Heart left ventricle (tissue), 16 donors: ENCODE results near the gene SV2B. TPM values are rescaled to one million over a fixed set of nuclear protein-coding genes. Genes with fewer than 3 reads are reported as not detected.

ENCODE experiments used
- ATAC-seq, 4 donors: fragments of 200-7000 bp; cut with Tn5 transposase; one replicate each; pipeline ENCODE4 v1.9.1; 2020 to 2022; ENCODE audit warnings: moderate library complexity in 4 of 4, mild to moderate bottlenecking in 3 of 4, moderate number of reproducible peaks in 1 of 4
- DNase-seq, 5 donors: peaks; one replicate each; pipeline ENCODE4 v3.0.0-alpha.2; 2020
- H3K27ac ChIP-seq, 12 donors: fragments of 200-600 bp; sonication (generic) in 4 of 12; one replicate each; pipeline versions ENCODE4 v1.5.0 to v1.8.0; 2016 to 2022; ENCODE audit warnings: mild to moderate bottlenecking in 2 of 12
- H3K27me3 ChIP-seq, 9 donors: fragments of 200-600 bp; sonication (generic) in 2 of 9; one replicate each; pipeline versions ENCODE4 v1.5.1 to v1.8.0; 2016 to 2022; ENCODE audit warnings: mild to moderate bottlenecking in 3 of 9
- H3K36me3 ChIP-seq, 9 donors: fragments of 200-600 bp; sonication (generic) in 2 of 9; one replicate each; pipeline versions ENCODE4 v1.5.0 to v1.8.0; 2018 to 2022; ENCODE audit warnings: mild to moderate bottlenecking in 2 of 9
- H3K4me1 ChIP-seq, 12 donors: fragments of 200-600 bp; sonication (generic) in 4 of 12; one replicate each; pipeline versions ENCODE4 v1.5.0 to v1.8.0; 2016 to 2022; ENCODE audit warnings: mild to moderate bottlenecking in 3 of 12
- H3K4me3 ChIP-seq, 12 donors: fragments of 200-600 bp; sonication (generic) in 4 of 12; one replicate each; pipeline versions ENCODE4 v1.5.0 to v1.8.0; 2017 to 2022; ENCODE audit warnings: mild to moderate bottlenecking in 9 of 12, moderate library complexity in 4 of 12
- H3K9me3 ChIP-seq, 12 donors: fragments of 200-600 bp; sonication (generic) in 4 of 12; one replicate each; pipeline versions ENCODE4 v1.5.0 to v1.8.0; 2016 to 2022; ENCODE audit warnings: mild to moderate bottlenecking in 1 of 12
- POLR2A ChIP-seq, 2 donors: fragments of 450-650 bp; IDR thresholded peaks; one replicate each; pipeline ENCODE4 v1.6.1; 2017; ENCODE audit warnings: antibody characterized with exemption in 2 of 2, mild to moderate bottlenecking in 2 of 2, moderate library complexity in 2 of 2
- WGBS, 4 donors: extraction: QIAGEN DNeasy Blood & Tissue Kit in 2 of 4; methylation state at CpG; one replicate each; pipeline versions ENCODE4 v1.1.5 to v1.1.7; 2013 to 2018; 5-methylcytosine and 5-hydroxymethylcytosine counted together
- intact Hi-C, 10 donors: fragments of 100-400 bp; cut with DNase I; formaldehyde crosslinking; loops; one replicate each; pipeline versions ENCODE4 v1.11.1 to v1.14.2; 2022
- polyA plus RNA-seq, 2 donors: library from polyadenylated mRNA; stranded (reverse); fragments of 200-250 nt; gene quantifications; one replicate each; pipeline ENCODE4 v1.2.3, GENCODE V29; 2013
- total RNA-seq, 9 donors: library from RNA; depleted of rRNA in 2 of 9; stranded (reverse); fragments of >200 nt in 2 of 9; fragmentation: NEBNext Ultra II Directional in 3 of 9; extraction: Animal tissue kit (Norgen Biotek cat#: 25700) in 3 of 9; gene quantifications; one replicate each; pipeline versions ENCODE4 v1.1.0 to v1.2.4, GENCODE V29; 2016 to 2023
- TF ChIP-seq, protein P1 (sequence below), 12 donors: fragments of 200-600 bp; sonication (generic) in 4 of 12; IDR thresholded peaks; one replicate each; pipeline versions ENCODE4 v1.5.0 to v1.8.0; 2018 to 2022; ENCODE audit warnings: antibody characterized with exemption in 12 of 12, mild to moderate bottlenecking in 5 of 12
- donor health status: ischemic (EF 13 %, LVEDD 7.1; RV severe dilation, severe dysfunction).
- donor health status: healthy with polysubstance abuse.
- donor health status: DM: no; HTN: yes; CAD: no.
- donor health status: DM: no; HTN: no; CAD: no.
- donor health status: ischemic (EF 25% LVEDD 6.9; RV normal size, moderate dysfunction).
- donor health status: ischemic (EF 25% LVEDD 5.7; RV mildly dilated, moderate dysfunction).
- donor health status: healthy.
- donor health status: DM: yes; HTN: yes; CAD: no.
- donor health status: ischemic (EF 35%, LVEDD 5.7; RV mildly dilated, moderate dysfunction).
- donor health status: nonischemic (EF 11% LVEDD 7.7; RV severe dilation, severe dysfunction).
- donor health status: DM: yes; HTN: yes; CAD: no.
- donor health status: PGD.
- donor health status: ischemic (EF 29% LVEDD 5.4; RV normal size, mild dysfunction).
- donor health status: nonischemic (EF 23%, LVEDD 6.1; RV moderate dilation, normal function).

The SV2B gene
- total and polyA plus RNA-seq, 11 donors, result 0.42 to 23.5 (median 1.9) TPM

GRCh38 chr15:91192690-91193377 lies 92.8 kb downstream of the SV2B start:
- Histone ChIP-seq H3K27me3 (peaks cover 0 to 9% (median 0%) of the 10 kb centered on the region in 9 donors), H3K4me1 (no peaks in the 10 kb centered on the region), H3K9me3 (no peaks in the 10 kb centered on the region), H3K4me3 (no peak overlapping the region), H3K36me3 (no peaks in the 10 kb centered on the region), H3K27ac (no peak overlapping the region)
- TF ChIP-seq POLR2A (IDR thresholded peaks at IDR 0.05), result no peak
- TF ChIP-seq, protein P1, sequence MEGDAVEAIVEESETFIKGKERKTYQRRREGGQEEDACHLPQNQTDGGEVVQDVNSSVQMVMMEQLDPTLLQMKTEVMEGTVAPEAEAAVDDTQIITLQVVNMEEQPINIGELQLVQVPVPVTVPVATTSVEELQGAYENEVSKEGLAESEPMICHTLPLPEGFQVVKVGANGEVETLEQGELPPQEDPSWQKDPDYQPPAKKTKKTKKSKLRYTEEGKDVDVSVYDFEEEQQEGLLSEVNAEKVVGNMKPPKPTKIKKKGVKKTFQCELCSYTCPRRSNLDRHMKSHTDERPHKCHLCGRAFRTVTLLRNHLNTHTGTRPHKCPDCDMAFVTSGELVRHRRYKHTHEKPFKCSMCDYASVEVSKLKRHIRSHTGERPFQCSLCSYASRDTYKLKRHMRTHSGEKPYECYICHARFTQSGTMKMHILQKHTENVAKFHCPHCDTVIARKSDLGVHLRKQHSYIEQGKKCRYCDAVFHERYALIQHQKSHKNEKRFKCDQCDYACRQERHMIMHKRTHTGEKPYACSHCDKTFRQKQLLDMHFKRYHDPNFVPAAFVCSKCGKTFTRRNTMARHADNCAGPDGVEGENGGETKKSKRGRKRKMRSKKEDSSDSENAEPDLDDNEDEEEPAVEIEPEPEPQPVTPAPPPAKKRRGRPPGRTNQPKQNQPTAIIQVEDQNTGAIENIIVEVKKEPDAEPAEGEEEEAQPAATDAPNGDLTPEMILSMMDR (IDR thresholded peaks at IDR 0.05), result no peak
- 83 to 89% (median 84%) methylated on average over 11 of the region's 11 CpGs for WGBS, 4 donors
- DNase-seq, result no peak
- intact Hi-C loops, result no loop called here
- ATAC-seq, result no peak

GRCh38 chr15:91193378-91193720 lies 93.3 kb downstream of the SV2B start:
- 40 to 53% (median 46%) methylated on average over 2 of the region's 2 CpGs for WGBS, 4 donors
- Histone ChIP-seq H3K27ac (no peak overlapping the region), H3K4me1 (peaks cover 0 to 3% (median 0%) of the 10 kb centered on the region in 12 donors), H3K27me3 (peaks cover 0 to 9% (median 0%) of the 10 kb centered on the region in 9 donors), H3K36me3 (no peaks in the 10 kb centered on the region), H3K9me3 (no peaks in the 10 kb centered on the region), H3K4me3 (no peak overlapping the region)
- ATAC-seq (no peak), DNase-seq (no peak)
- TF ChIP-seq POLR2A (IDR thresholded peaks at IDR 0.05), result no peak
- TF ChIP-seq, protein P1 (IDR thresholded peaks at IDR 0.05), result no peak
- intact Hi-C loops, result no loop called here

GRCh38 chr15:91196127-91196526 lies 96.1 kb downstream of the SV2B start:
- intact Hi-C loops, result no loop called here
- H3K4me3 ChIP-seq, result no peak overlapping the region
- WGBS, 4 donors, result 90 to 95% (median 93%) methylated on average over 4 of the region's 4 CpGs
- DNase-seq (no peak), ATAC-seq (no peak)
- no peak overlapping the region for H3K27ac ChIP-seq
- peaks cover 0 to 5% (median 0%) of the 10 kb centered on the region in 12 donors for H3K4me1 ChIP-seq
- no peak for TF ChIP-seq POLR2A (IDR thresholded peaks at IDR 0.05)
- TF ChIP-seq, protein P1 (IDR thresholded peaks at IDR 0.05), result no peak
- H3K27me3 ChIP-seq, result peaks cover 0 to 9% (median 0%) of the 10 kb centered on the region in 9 donors
- no peaks in the 10 kb centered on the region for H3K9me3 ChIP-seq
- no peaks in the 10 kb centered on the region for H3K36me3 ChIP-seq

DNA sequence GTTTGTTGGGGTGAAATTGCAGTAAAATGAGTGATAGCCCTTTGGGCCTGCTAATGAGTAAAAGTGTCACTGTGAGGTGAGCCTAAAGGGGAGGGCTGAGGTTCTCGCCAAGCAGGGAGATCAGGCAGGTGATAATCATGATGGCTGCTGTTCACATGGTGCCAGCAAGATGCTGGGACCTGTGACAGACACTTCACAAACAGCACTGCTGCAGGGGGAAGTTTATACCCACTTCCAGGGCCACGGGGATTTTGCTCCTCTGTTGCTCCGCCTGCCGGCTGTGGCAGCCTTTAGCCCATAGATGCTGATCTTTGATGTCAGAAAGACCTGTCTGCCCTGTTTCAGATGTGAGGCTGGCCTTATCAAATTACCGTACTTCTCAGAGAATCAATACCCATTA lies 96.7 kb downstream of the SV2B start:
- intact Hi-C loops, result no loop called here
- Histone ChIP-seq H3K36me3 (no peaks in the 10 kb centered on the region), H3K9me3 (no peaks in the 10 kb centered on the region), H3K27ac (no peak overlapping the region), H3K27me3 (peaks cover 0 to 5% (median 0%) of the 10 kb centered on the region in 9 donors), H3K4me3 (no peak overlapping the region), H3K4me1 (peaks cover 0 to 5% (median 0%) of the 10 kb centered on the region in 12 donors)
- TF ChIP-seq POLR2A (IDR thresholded peaks at IDR 0.05), result no peak
- TF ChIP-seq, protein P1 (IDR thresholded peaks at IDR 0.05), result no peak
- 54 to 79% (median 71%) methylated on average over 4 to 5 of the region's 5 CpGs for WGBS, 4 donors
- ATAC-seq, result no peak
- DNase-seq, result no peak
